Measurements from ENCODE around the gene ZNF260. TPM values are rescaled to one million over a fixed set of nuclear protein-coding genes. Genes with fewer than 3 reads are reported as not detected.

ZNF260 gene
- total RNA-seq (ENCODE audit: unreplicated experiment) = 20.6 TPM
- long read RNA-seq, full-length matches to known transcripts = 2 of 3 reads
- long read RNA-seq, partial matches to known transcripts = 0 of 3 reads
- long read RNA-seq, other reads (novel, unspliced or antisense) = 1 of 3 reads

DNA sequence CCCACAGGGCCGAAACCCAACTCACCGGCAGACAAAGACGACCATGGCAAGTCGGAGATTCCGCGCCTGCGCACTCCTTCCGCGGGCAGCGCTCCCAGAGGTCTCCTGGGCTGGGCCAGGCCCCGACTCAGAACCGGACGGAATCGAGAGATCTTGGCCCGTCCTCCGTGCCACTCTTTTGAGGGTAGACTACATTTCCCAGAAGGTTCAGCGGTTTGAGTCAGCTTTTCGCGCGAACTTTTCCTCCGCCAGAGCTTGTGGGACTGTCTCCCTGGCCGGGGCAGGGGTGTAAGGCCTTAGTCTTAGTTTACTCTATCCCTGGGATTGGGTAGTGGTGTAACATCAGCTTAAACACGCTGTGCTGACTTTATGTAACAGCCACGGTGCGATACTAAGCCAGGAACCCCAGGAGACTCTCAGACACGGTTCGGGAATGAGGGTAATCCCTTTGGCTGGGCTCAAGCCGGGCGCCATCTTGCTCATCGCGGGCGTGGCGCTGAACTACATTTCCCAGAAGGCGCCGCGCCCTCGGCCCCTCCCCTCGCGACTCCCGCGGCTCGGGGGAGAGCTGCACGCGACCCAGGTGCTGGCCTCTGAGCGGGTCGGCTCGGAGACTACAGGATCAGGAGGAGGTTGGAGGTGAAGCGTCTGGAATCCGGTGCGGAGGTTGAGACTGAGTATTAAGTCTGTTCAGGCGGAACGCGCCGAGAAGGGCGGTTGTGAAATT, at the start of gene ZNF260:
Gene ZNF260, minus strand, starts transcription at position 78 of the 727 bp plus-strand sequence. CDS start 13,033 bp downstream, outside the sequence.
- TF ChIP-seq CTCF (IDR thresholded peaks at IDR 0.05; ENCODE audit: unreplicated experiment) = no peak
- peaks cover 11% of the 10 kb centered on the region for H3K27me3 Mint-ChIP-seq (ENCODE audit: unreplicated experiment)
- H3K27ac Mint-ChIP-seq (ENCODE audit: unreplicated experiment) = peak within 1 kb of the TSS; percentile 99
- DNase-seq (ENCODE audit: low spot score) = peak; percentile 95
- H3K36me3 Mint-ChIP-seq (ENCODE audit: low read depth, unreplicated experiment) = peaks cover 36% of the 10 kb centered on the region
- H3K4me3 Mint-ChIP-seq (ENCODE audit: unreplicated experiment) = peak within 1 kb of the TSS; percentile 100
- peaks cover 5% of the 10 kb centered on the region for H3K9me3 Mint-ChIP-seq (ENCODE audit: unreplicated experiment)
- peaks cover 18% of the 10 kb centered on the region for H3K4me1 Mint-ChIP-seq (ENCODE audit: unreplicated experiment)

- Mint-ChIP-seq H3K27me3 (ENCODE audit: unreplicated experiment) (peaks cover 6% of the 10 kb centered on the region), H3K27ac (ENCODE audit: unreplicated experiment) (no peak overlapping the region), H3K9me3 (ENCODE audit: unreplicated experiment) (no peaks in the 10 kb centered on the region), H3K4me1 (ENCODE audit: unreplicated experiment) (peaks cover 18% of the 10 kb centered on the region), H3K36me3 (ENCODE audit: low read depth, unreplicated experiment) (peaks cover 58% of the 10 kb centered on the region), H3K4me3 (ENCODE audit: unreplicated experiment) (no peak overlapping the region)
- no peak for TF ChIP-seq CTCF (IDR thresholded peaks at IDR 0.05; ENCODE audit: unreplicated experiment)
- no peak for DNase-seq (ENCODE audit: low spot score)
Measured at GRCh38 chr19:36577271-36577996, 49.4 kb upstream of the ZNF260 start.

DNA sequence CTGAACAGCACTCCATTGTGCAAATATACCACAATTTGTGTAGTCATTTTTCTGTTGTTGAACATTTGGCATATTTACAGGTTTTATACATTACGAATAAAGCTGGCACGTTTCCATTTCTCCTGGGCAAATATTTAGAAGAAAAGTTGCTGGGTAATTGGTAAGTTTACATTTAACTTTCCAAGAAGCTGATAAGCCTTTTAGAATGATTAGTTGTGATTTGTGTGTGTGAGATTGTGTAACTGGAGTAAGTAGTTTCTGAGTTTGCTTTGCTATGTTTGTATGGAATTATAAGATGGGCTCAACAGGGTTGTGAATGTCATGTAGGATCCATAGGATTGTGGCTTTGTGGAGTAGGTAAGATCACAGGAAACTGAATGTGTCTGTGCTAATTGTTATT, 46.7 kb upstream of the ZNF260 start:
- DNase-seq (ENCODE audit: low spot score) = no peak
- TF ChIP-seq CTCF (IDR thresholded peaks at IDR 0.05; ENCODE audit: unreplicated experiment) = no peak
- Mint-ChIP-seq H3K4me3 (ENCODE audit: unreplicated experiment) (peak overlapping the region; percentile 97), H3K9me3 (ENCODE audit: unreplicated experiment) (peaks cover 4% of the 10 kb centered on the region), H3K27me3 (ENCODE audit: unreplicated experiment) (peaks cover 6% of the 10 kb centered on the region), H3K36me3 (ENCODE audit: low read depth, unreplicated experiment) (peaks cover 47% of the 10 kb centered on the region), H3K27ac (ENCODE audit: unreplicated experiment) (peak overlapping the region; percentile 98), H3K4me1 (ENCODE audit: unreplicated experiment) (peaks cover 20% of the 10 kb centered on the region)

- Mint-ChIP-seq H3K27ac (ENCODE audit: unreplicated experiment) (peak overlapping the region; percentile 98), H3K27me3 (ENCODE audit: unreplicated experiment) (peaks cover 6% of the 10 kb centered on the region), H3K4me3 (ENCODE audit: unreplicated experiment) (peak overlapping the region; percentile 97), H3K36me3 (ENCODE audit: low read depth, unreplicated experiment) (peaks cover 43% of the 10 kb centered on the region), H3K4me1 (ENCODE audit: unreplicated experiment) (peaks cover 20% of the 10 kb centered on the region), H3K9me3 (ENCODE audit: unreplicated experiment) (peaks cover 4% of the 10 kb centered on the region)
- no peak for DNase-seq (ENCODE audit: low spot score)
- TF ChIP-seq CTCF (IDR thresholded peaks at IDR 0.05; ENCODE audit: unreplicated experiment) = no peak
Measured at GRCh38 chr19:36573895-36574720, 46.0 kb upstream of the ZNF260 start.

Measured in endothelial cell (in vitro differentiated cells).